Gastrocnemius medialis (tissue), 4 donors: Measurements from ENCODE around the gene FUT1.

ENCODE experiments used
- CTCF ChIP-seq, 5 experiments: fragments of 450-650 bp in 3 of 5; fragments of 200-600 bp in 2 of 5; sonication (generic) in 2 of 5; IDR thresholded peaks in 4 of 5; conservative IDR thresholded peaks in 1 of 5; 1 replicate in 4 of 5; 2 replicates in 1 of 5; pipeline ENCODE4 v1.5.1; 2016 to 2019; ENCODE audit warnings: antibody characterized with exemption in 5 of 5, mild to moderate bottlenecking in 3 of 5, moderate library complexity in 3 of 5
- POLR2A ChIP-seq, 2 donors: fragments of 450-650 bp; IDR thresholded peaks; one replicate each; pipeline ENCODE4 v1.6.1; 2017; ENCODE audit warnings: antibody characterized with exemption in 2 of 2, mild to moderate bottlenecking in 2 of 2, moderate library complexity in 2 of 2

GRCh38 chr19:48745208-48745995, 7.0 kb downstream of the FUT1 start:
- no peak for TF ChIP-seq POLR2A (IDR thresholded peaks at IDR 0.05)
- no peak for TF ChIP-seq CTCF (IDR thresholded peaks at IDR 0.05 in 4 of 5, conservative IDR thresholded peaks at IDR 0.05 in 1 of 5)
